HepG2 (cell line): ENCODE data around the gene TFG. TPM values are rescaled to one million over a fixed set of nuclear protein-coding genes. Genes with fewer than 3 reads are reported as not detected.

Experiments used
- ATAC-seq: fragments of 200-7000 bp; cut with Tn5 transposase; 3 replicates; pipeline ENCODE4 v1.9.1; 2020; ENCODE audit warnings: mild to moderate bottlenecking, moderate library complexity
- BruUV-seq: library from RNA; stranded (reverse); fragments of 400-500 nt; replicated peaks from 2 replicates; lab custom pipeline; 2021; lab: Mats Ljungman, UMichigan
- CTCF ChIA-PET: fragments of 300-600 bp; formaldehyde crosslinking; extraction: SDS; loops from one replicate; lab custom pipeline; 2021; ENCODE audit warnings: low total read pairs, inconsistent platforms, low intra/inter-chr PET ratio; lab: Yijun Ruan, JAX
- POLR2A ChIA-PET: fragments of 350-600 bp; sonication (Branson Sonifier 250); formaldehyde crosslinking; loops from one replicate; lab custom pipeline; 2020; ENCODE audit warnings: antibody characterized with exemption, inconsistent platforms; lab: Yijun Ruan, JAX
- DNase-seq: peaks from one replicate; pipeline ENCODE4 v3.0.0-alpha.2; 2015; ENCODE audit warnings: low spot score
- FAIRE-seq: peaks from 3 replicates; lab custom pipeline; 2011; peaks lifted over from hg19 to GRCh38; lab: Jason Lieb, UNC
- H2AFZ ChIP-seq: one replicate; pipeline ENCODE4 v1.6.1; 2011; ENCODE audit warnings: low read length, inconsistent platforms
- H3K27ac ChIP-seq: fragments of 300-600 bp; 3 replicates; pipeline ENCODE4 v1.8.0; 2011; ENCODE audit warnings: mixed run types, mild to moderate bottlenecking, mixed read lengths, low read length, inconsistent platforms; ENCODE audit not compliant: insufficient read depth; ENCODE audit errors: extremely low read length
- H3K27me3 ChIP-seq, 2 experiments: fragments of 200-600 bp in 1 of 2; 2 replicates in 1 of 2; 3 replicates in 1 of 2; pipeline versions ENCODE4 v1.6.0 to v1.8.0; 2011; ENCODE audit warnings: low read length in 2 of 2, mild to moderate bottlenecking in 2 of 2, moderate library complexity in 2 of 2, inconsistent platforms in 1 of 2; ENCODE audit not compliant: insufficient read depth in 2 of 2, control insufficient read depth in 1 of 2
- H3K36me3 ChIP-seq, 2 experiments: fragments of 200-600 bp in 1 of 2; replicated peaks in 1 of 2; 2 replicates in 1 of 2; 3 replicates in 1 of 2; pipeline versions ENCODE4 v1.5.1 to v1.8.0; 2011; ENCODE audit warnings: low read length in 2 of 2, inconsistent platforms in 1 of 2; ENCODE audit not compliant: insufficient read depth in 2 of 2, control insufficient read depth in 1 of 2
- H3K4me1 ChIP-seq: 2 replicates; pipeline ENCODE4 v1.5.1; 2012; ENCODE audit warnings: low read length, inconsistent platforms; ENCODE audit not compliant: insufficient read depth
- H3K4me2 ChIP-seq: 2 replicates; pipeline ENCODE4 v1.6.0; 2011; ENCODE audit warnings: low read depth, low read length, inconsistent platforms
- H3K4me3 ChIP-seq, 3 experiments: fragments of 200-600 bp in 1 of 3; sonication (generic), shearing (Covaris generic) in 1 of 3; replicated peaks in 1 of 3; 2 replicates each; pipeline ENCODE4 v1.5.1; 2011 to 2016; ENCODE audit warnings: low read length in 3 of 3, inconsistent platforms in 2 of 3, low read depth in 2 of 3, mild to moderate bottlenecking in 2 of 3, control low read depth in 1 of 3, mixed read lengths in 1 of 3; ENCODE audit not compliant: insufficient read depth in 1 of 3
- H3K79me2 ChIP-seq: one replicate; pipeline ENCODE4 v1.6.1; 2011; ENCODE audit warnings: low read length, inconsistent platforms; ENCODE audit not compliant: insufficient read depth
- H3K9ac ChIP-seq: 2 replicates; pipeline ENCODE4 v1.6.0; 2011; ENCODE audit warnings: mild to moderate bottlenecking, low read depth, low read length, inconsistent platforms; ENCODE audit not compliant: insufficient read depth
- H3K9me3 ChIP-seq: 2 replicates; pipeline ENCODE4 v1.5.1; 2012; ENCODE audit warnings: mild to moderate bottlenecking, low read length
- H4K20me1 ChIP-seq: 2 replicates; pipeline ENCODE4 v1.6.0; 2011; ENCODE audit warnings: inconsistent platforms, mild to moderate bottlenecking, low read length, moderate library complexity; ENCODE audit not compliant: insufficient read depth
- CREB1 ChIP-seq, 2 experiments: fragments of 450-650 bp in 1 of 2; IDR thresholded peaks; 2 replicates each; pipeline ENCODE4 v1.6.1; 2016 to 2017; ENCODE audit warnings: control low read depth in 1 of 2, mild to moderate bottlenecking in 1 of 2, missing compliant biosample characterization in 1 of 2, missing genetic modification characterization in 1 of 2
- HDAC6 ChIP-seq: fragments of 200-600 bp; sonication (generic); IDR thresholded peaks from 2 replicates; pipeline ENCODE4 v1.7.0; 2017; ENCODE audit warnings: mild to moderate bottlenecking, antibody characterized with exemption, low read length, low read depth
- HOXA5 ChIP-seq: sonication (generic); formaldehyde crosslinking; IDR thresholded peaks from 2 replicates; pipeline ENCODE4 v1.4.0; 2020; ENCODE audit warnings: missing genetic modification reagents
- NFYC ChIP-seq: IDR thresholded peaks from 2 replicates; pipeline ENCODE4 v1.6.1; 2016; ENCODE audit warnings: missing genetic modification reagents, missing compliant biosample characterization
- POLR2A ChIP-seq, 2 experiments: IDR thresholded peaks; 2 replicates each; pipeline ENCODE4 v1.6.1; 2011; ENCODE audit warnings: low read depth in 2 of 2, low read length in 2 of 2, mild to moderate bottlenecking in 1 of 2, moderate library complexity in 1 of 2; ENCODE audit not compliant: insufficient read depth in 1 of 2
- SIN3A ChIP-seq: IDR thresholded peaks from 2 replicates; pipeline ENCODE4 v1.6.1; 2011; ENCODE audit warnings: low read depth, mild to moderate bottlenecking, control low read depth, low read length, borderline replicate concordance
- SUZ12 ChIP-seq: fragments of 150-350 bp; IDR thresholded peaks from 2 replicates; pipeline ENCODE4 v1.6.1; 2014; ENCODE audit warnings: low read depth, low read length
- ZNF746 ChIP-seq: sonication (generic); formaldehyde crosslinking; IDR thresholded peaks from 2 replicates; pipeline ENCODE4 v1.8.0; 2022; ENCODE audit warnings: mild to moderate bottlenecking, missing genetic modification reagents
- ZNF841 ChIP-seq: sonication (generic); formaldehyde crosslinking; IDR thresholded peaks from 2 replicates; pipeline ENCODE4 v1.8.1; 2023; ENCODE audit warnings: missing genetic modification reagents, borderline replicate concordance
- in situ Hi-C: cut with HindIII; loops from 2 replicates; pipeline ENCODE4 v1.10.0; 2017; ENCODE audit warnings: low pct_unique_long_range_greater_than_20kb; ENCODE audit not compliant: extremely low pct_ligation_motif_present
- intact Hi-C: fragments of 100-400 bp; cut with micrococcal nuclease; formaldehyde crosslinking; loops from one replicate; pipeline ENCODE4 v1.10.0; 2022; ENCODE audit not compliant: unreplicated experiment
- polyA plus RNA-seq, 8 experiments: library from polyadenylated mRNA; depleted of rRNA in 3 of 8; stranded (reverse) in 7 of 8; unstranded in 1 of 8; fragments of >200 nt; fragmentation: Illumina TruSeq in 4 of 8; extraction: Trizol in 4 of 8; gene quantifications; 2 replicates each; pipeline versions ENCODE4 v1.2.1 to v1.2.3, GENCODE V29; 2011 to 2016; ENCODE audit warnings: low read depth in 4 of 8, missing spikeins in 1 of 8, mixed read lengths in 1 of 8; ENCODE audit not compliant: insufficient read depth in 1 of 8
- total RNA-seq, 5 experiments: library from RNA; depleted of rRNA; stranded (reverse); fragments of >200 nt; fragmentation: Illumina TruSeq; extraction: Trizol; gene quantifications; 2 replicates each; pipeline ENCODE4 v1.2.3, GENCODE V29; 2016; ENCODE audit warnings: low read depth in 1 of 5
- TF ChIP-seq, protein P1 (sequence below): sonication (generic); formaldehyde crosslinking; IDR thresholded peaks from 2 replicates; pipeline ENCODE4 v1.5.1; 2020; ENCODE audit warnings: missing genetic modification reagents, mild to moderate bottlenecking, borderline replicate concordance
- TF ChIP-seq, protein P2 (sequence below): sonication (generic); formaldehyde crosslinking; IDR thresholded peaks from 2 replicates; pipeline ENCODE4 v1.4.0; 2020; ENCODE audit warnings: missing genetic modification reagents
- TF ChIP-seq, protein P3 (sequence below): IDR thresholded peaks from 2 replicates; pipeline ENCODE4 v1.6.1; 2018; ENCODE audit warnings: missing genetic modification reagents, mild to moderate bottlenecking, missing compliant biosample characterization
- TF ChIP-seq, protein P4 (sequence below): sonication (generic); formaldehyde crosslinking; IDR thresholded peaks from 2 replicates; pipeline ENCODE4 v1.4.0; 2020; ENCODE audit warnings: missing genetic modification reagents

TFG gene
- total and polyA plus RNA-seq, 2 of the 13 experiments (the other 11 are each of a cell fraction or from before 2014, with no cell fraction given), result 53.6 to 71.7 TPM

DNA sequence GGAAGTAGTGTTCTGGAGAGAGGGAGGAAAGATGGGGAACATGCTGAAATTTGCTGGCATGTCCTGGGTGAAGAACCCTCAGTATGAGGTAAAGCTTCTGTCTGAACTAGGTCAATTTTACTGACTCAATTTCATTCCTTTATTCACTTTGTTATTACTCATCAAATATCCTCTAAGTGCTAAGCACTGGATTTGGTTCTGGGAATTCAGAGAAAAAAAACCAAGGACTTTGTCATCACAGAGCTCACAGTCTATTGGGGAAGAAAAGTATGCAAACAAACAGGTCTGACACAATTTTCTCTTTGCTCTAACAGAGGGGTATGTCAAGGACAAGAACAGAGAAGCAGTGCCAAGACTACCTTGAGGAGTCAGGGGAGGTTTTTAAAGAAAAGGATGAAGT, 68.0 kb downstream of the TFG start:
- in situ Hi-C loops (no loop called here), intact Hi-C loops (no loop called here)
- Histone ChIP-seq H3K9ac (no peak overlapping the region), H3K27ac (no peak overlapping the region), H3K36me3 (no peaks in the 10 kb centered on the region), H3K4me1 (no peaks in the 10 kb centered on the region), H2AFZ (no peak overlapping the region), H3K27me3 (no peaks in the 10 kb centered on the region), H3K4me2 (no peak overlapping the region), H3K9me3 (no peaks in the 10 kb centered on the region), H3K79me2 (no peaks in the 10 kb centered on the region), H4K20me1 (no peaks in the 10 kb centered on the region), H3K4me3 (no peak overlapping the region)
- no peak for DNase-seq
- no peak for FAIRE-seq
- BruUV-seq, result no TSS peak
- ChIA-PET POLR2A (no interaction called here), CTCF (no interaction called here)
- ATAC-seq, result no peak
- no peak for TF ChIP-seq CREB1 (IDR thresholded peaks at IDR 0.05)
- TF ChIP-seq CREB1 (CRISPR knock-in tag; IDR thresholded peaks at IDR 0.05), result no peak
- no peak for TF ChIP-seq SUZ12
- no peak for TF ChIP-seq NFYC

DNA sequence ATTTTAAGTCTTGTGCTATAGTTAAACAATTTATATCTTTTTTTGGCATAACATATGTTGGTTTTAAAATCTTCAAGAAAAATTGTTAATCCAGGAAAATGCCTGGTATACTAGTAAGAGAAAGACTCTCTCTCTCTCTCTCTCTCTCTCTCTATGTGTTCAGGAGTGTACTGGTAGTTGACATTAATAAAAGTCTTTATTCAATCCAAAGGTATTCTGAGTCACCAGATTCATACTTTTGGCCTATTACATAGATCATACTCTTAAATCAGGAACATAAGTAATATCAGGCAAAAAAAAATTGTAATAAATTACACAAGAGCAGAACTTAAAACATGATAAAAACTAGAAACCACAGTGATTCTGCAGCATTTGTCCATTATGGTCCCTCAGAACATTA, 70.2 kb downstream of the TFG start:
- TF ChIP-seq, protein P1, sequence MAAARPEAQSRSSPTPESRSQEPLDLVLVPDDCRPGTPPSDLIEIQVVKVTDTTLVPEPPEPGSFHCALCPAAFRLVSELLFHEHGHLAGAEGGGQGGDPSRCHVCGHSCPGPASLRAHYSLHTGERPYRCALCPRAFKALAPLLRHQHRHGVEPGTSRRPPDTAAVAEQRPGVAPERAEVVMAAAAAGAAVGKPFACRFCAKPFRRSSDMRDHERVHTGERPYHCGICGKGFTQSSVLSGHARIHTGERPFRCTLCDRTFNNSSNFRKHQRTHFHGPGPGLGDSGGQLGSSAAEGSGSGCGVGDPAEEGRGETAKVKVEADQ (CRISPR knock-in tag), result no peak
- TF ChIP-seq, protein P2, sequence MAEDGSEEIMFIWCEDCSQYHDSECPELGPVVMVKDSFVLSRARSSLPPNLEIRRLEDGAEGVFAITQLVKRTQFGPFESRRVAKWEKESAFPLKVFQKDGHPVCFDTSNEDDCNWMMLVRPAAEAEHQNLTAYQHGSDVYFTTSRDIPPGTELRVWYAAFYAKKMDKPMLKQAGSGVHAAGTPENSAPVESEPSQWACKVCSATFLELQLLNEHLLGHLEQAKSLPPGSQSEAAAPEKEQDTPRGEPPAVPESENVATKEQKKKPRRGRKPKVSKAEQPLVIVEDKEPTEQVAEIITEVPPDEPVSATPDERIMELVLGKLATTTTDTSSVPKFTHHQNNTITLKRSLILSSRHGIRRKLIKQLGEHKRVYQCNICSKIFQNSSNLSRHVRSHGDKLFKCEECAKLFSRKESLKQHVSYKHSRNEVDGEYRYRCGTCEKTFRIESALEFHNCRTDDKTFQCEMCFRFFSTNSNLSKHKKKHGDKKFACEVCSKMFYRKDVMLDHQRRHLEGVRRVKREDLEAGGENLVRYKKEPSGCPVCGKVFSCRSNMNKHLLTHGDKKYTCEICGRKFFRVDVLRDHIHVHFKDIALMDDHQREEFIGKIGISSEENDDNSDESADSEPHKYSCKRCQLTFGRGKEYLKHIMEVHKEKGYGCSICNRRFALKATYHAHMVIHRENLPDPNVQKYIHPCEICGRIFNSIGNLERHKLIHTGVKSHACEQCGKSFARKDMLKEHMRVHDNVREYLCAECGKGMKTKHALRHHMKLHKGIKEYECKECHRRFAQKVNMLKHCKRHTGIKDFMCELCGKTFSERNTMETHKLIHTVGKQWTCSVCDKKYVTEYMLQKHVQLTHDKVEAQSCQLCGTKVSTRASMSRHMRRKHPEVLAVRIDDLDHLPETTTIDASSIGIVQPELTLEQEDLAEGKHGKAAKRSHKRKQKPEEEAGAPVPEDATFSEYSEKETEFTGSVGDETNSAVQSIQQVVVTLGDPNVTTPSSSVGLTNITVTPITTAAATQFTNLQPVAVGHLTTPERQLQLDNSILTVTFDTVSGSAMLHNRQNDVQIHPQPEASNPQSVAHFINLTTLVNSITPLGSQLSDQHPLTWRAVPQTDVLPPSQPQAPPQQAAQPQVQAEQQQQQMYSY, result no peak
- TF ChIP-seq, protein P3, sequence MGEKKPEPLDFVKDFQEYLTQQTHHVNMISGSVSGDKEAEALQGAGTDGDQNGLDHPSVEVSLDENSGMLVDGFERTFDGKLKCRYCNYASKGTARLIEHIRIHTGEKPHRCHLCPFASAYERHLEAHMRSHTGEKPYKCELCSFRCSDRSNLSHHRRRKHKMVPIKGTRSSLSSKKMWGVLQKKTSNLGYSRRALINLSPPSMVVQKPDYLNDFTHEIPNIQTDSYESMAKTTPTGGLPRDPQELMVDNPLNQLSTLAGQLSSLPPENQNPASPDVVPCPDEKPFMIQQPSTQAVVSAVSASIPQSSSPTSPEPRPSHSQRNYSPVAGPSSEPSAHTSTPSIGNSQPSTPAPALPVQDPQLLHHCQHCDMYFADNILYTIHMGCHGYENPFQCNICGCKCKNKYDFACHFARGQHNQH (CRISPR knock-in tag), result no peak
- TF ChIP-seq, protein P4, sequence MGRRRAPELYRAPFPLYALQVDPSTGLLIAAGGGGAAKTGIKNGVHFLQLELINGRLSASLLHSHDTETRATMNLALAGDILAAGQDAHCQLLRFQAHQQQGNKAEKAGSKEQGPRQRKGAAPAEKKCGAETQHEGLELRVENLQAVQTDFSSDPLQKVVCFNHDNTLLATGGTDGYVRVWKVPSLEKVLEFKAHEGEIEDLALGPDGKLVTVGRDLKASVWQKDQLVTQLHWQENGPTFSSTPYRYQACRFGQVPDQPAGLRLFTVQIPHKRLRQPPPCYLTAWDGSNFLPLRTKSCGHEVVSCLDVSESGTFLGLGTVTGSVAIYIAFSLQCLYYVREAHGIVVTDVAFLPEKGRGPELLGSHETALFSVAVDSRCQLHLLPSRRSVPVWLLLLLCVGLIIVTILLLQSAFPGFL (CRISPR knock-in tag), result no peak
- TF ChIP-seq POLR2A (IDR thresholded peaks at IDR 0.05; ENCODE audit: insufficient read depth in 1 of 2, low read depth in 2 of 2, low read length in 2 of 2) (no peak), HOXA5 (no peak), SIN3A (no peak), ZNF746 (CRISPR knock-in tag) (no peak), HDAC6 (no peak), ZNF841 (CRISPR knock-in tag) (no peak)
- DNase-seq (no peak), FAIRE-seq (no peak), ATAC-seq (no peak)
- Histone ChIP-seq H2AFZ (no peak overlapping the region), H3K4me1 (no peaks in the 10 kb centered on the region), H3K27me3 (no peaks in the 10 kb centered on the region), H3K36me3 (no peaks in the 10 kb centered on the region), H4K20me1 (no peaks in the 10 kb centered on the region), H3K4me3 (no peak overlapping the region), H3K79me2 (no peaks in the 10 kb centered on the region), H3K27ac (no peak overlapping the region), H3K9ac (no peak overlapping the region), H3K9me3 (no peaks in the 10 kb centered on the region), H3K4me2 (no peak overlapping the region)
- BruUV-seq, result no TSS peak
- in situ Hi-C loops, result no loop called here
- POLR2A ChIA-PET, result no interaction called here
- CTCF ChIA-PET, result no interaction called here
- intact Hi-C loops, result no loop called here
